Measurements from ENCODE around the gene GRK5. TPM values are rescaled to one million over a fixed set of nuclear protein-coding genes. Genes with fewer than 3 reads are reported as not detected.

The GRK5 gene
- total and polyA plus RNA-seq, 9 of the 15 experiments (the other 6 are each of a cell fraction or from before 2014, with no cell fraction given): 0.46 to 0.83 (median 0.67) TPM; not detected in 2

DNA sequence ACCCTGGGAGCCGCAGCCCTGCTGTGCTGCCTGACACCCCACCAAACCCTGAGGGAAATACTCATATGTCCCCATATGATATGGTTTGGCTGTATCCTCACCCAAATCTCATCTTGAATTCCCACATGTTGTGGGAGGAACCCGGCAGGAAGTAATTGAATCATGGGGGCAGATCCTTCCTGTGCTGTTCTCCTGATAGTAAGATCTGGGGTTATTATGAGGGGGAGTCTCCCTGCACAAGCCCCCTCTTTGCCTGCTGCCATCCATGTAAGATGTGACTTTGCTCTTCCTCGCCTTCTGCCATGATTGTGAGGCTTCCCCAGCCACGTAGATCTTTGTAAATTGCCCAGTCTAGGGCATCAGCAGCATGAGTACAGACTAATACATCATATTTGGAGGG, 266.4 kb downstream of the GRK5 start (continued):
- TF ChIP-seq FOXJ2 (tag; IDR thresholded peaks at IDR 0.05): no peak
- no peak for TF ChIP-seq HDAC3 (IDR thresholded peaks at IDR 0.05; ENCODE audit: borderline replicate concordance, partially characterized antibody)
- no peak for TF ChIP-seq ZNF324 (CRISPR knock-in tag; IDR thresholded peaks at IDR 0.05)
- TF ChIP-seq, protein P1, sequence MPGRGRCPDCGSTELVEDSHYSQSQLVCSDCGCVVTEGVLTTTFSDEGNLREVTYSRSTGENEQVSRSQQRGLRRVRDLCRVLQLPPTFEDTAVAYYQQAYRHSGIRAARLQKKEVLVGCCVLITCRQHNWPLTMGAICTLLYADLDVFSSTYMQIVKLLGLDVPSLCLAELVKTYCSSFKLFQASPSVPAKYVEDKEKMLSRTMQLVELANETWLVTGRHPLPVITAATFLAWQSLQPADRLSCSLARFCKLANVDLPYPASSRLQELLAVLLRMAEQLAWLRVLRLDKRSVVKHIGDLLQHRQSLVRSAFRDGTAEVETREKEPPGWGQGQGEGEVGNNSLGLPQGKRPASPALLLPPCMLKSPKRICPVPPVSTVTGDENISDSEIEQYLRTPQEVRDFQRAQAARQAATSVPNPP (IDR thresholded peaks at IDR 0.05; ENCODE audit: borderline replicate concordance, insufficient read depth, insufficient read length): no peak
- TF ChIP-seq ZEB2 (IDR thresholded peaks at IDR 0.05): no peak
- TF ChIP-seq, protein P2, sequence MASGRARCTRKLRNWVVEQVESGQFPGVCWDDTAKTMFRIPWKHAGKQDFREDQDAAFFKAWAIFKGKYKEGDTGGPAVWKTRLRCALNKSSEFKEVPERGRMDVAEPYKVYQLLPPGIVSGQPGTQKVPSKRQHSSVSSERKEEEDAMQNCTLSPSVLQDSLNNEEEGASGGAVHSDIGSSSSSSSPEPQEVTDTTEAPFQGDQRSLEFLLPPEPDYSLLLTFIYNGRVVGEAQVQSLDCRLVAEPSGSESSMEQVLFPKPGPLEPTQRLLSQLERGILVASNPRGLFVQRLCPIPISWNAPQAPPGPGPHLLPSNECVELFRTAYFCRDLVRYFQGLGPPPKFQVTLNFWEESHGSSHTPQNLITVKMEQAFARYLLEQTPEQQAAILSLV (tag; IDR thresholded peaks at IDR 0.05): no peak
- TF ChIP-seq, protein P3, sequence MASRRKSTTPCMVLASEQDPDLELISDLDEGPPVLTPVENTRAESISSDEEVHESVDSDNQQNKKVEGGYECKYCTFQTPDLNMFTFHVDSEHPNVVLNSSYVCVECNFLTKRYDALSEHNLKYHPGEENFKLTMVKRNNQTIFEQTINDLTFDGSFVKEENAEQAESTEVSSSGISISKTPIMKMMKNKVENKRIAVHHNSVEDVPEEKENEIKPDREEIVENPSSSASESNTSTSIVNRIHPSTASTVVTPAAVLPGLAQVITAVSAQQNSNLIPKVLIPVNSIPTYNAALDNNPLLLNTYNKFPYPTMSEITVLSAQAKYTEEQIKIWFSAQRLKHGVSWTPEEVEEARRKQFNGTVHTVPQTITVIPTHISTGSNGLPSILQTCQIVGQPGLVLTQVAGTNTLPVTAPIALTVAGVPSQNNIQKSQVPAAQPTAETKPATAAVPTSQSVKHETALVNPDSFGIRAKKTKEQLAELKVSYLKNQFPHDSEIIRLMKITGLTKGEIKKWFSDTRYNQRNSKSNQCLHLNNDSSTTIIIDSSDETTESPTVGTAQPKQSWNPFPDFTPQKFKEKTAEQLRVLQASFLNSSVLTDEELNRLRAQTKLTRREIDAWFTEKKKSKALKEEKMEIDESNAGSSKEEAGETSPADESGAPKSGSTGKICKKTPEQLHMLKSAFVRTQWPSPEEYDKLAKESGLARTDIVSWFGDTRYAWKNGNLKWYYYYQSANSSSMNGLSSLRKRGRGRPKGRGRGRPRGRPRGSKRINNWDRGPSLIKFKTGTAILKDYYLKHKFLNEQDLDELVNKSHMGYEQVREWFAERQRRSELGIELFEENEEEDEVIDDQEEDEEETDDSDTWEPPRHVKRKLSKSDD (conservative IDR thresholded peaks at IDR 0.05; ENCODE audit: low read length): no peak

Data from K562 (cell line).